KMS-11 (cell line): ENCODE results near the gene FRMD8.

ENCODE experiments used
- H2AFZ ChIP-seq: fragments of 200-600 bp; sonication (generic); 2 replicates; pipeline ENCODE4 v1.6.1; 2016; ENCODE audit warnings: antibody characterized with exemption, mixed run types, low read depth
- H3K27ac ChIP-seq: fragments of 200-600 bp; sonication (generic); 2 replicates; pipeline ENCODE4 v1.6.1; 2016; ENCODE audit warnings: mild to moderate bottlenecking, mixed run types
- H3K27me3 ChIP-seq: fragments of 200-600 bp; sonication (generic); 2 replicates; pipeline ENCODE4 v1.6.1; 2017; ENCODE audit warnings: mild to moderate bottlenecking, low read depth, mixed run types, moderate library complexity; ENCODE audit not compliant: insufficient read depth
- H3K36me3 ChIP-seq: fragments of 200-600 bp; sonication (generic); 2 replicates; pipeline ENCODE4 v1.6.1; 2017; ENCODE audit warnings: mild to moderate bottlenecking, mixed run types; ENCODE audit not compliant: insufficient read depth
- H3K4me1 ChIP-seq: fragments of 200-600 bp; sonication (generic); 2 replicates; pipeline ENCODE4 v1.6.1; 2016; ENCODE audit warnings: mild to moderate bottlenecking, low read depth, mixed run types; ENCODE audit not compliant: poor library complexity, severe bottlenecking
- H3K4me2 ChIP-seq: fragments of 200-600 bp; sonication (generic); 2 replicates; pipeline ENCODE4 v1.7.0; 2016; ENCODE audit warnings: mild to moderate bottlenecking, mixed run types
- H3K4me3 ChIP-seq: fragments of 200-600 bp; sonication (generic); IDR thresholded peaks from 2 replicates; pipeline ENCODE4 v1.6.1; 2017; ENCODE audit warnings: low read depth, low read length, mixed read lengths; ENCODE audit not compliant: insufficient read depth
- H3K79me2 ChIP-seq: fragments of 200-600 bp; sonication (generic); 2 replicates; pipeline ENCODE4 v1.6.1; 2016; ENCODE audit warnings: low read depth, mixed run types; ENCODE audit not compliant: insufficient read depth
- H3K9ac ChIP-seq: fragments of 200-600 bp; sonication (generic); 2 replicates; pipeline ENCODE4 v1.6.1; 2016; ENCODE audit warnings: mild to moderate bottlenecking, mixed run types
- H4K20me1 ChIP-seq: fragments of 200-600 bp; sonication (generic); 2 replicates; pipeline ENCODE4 v1.6.1; 2016; ENCODE audit warnings: mild to moderate bottlenecking, mixed run types; ENCODE audit not compliant: insufficient read depth
- CTCF ChIP-seq: fragments of 200-600 bp; sonication (generic); conservative IDR thresholded peaks from 2 replicates; pipeline ENCODE4 v1.6.1; 2017; ENCODE audit warnings: low read depth, mild to moderate bottlenecking, antibody characterized with exemption, low read length, moderate library complexity, mixed read lengths

Gene FRMD8

GRCh38 chr11:65378928-65379638 lies 7.4 kb upstream of the FRMD8 start:
- Histone ChIP-seq H3K4me2 (no peak overlapping the region), H3K4me1 (peaks cover 27% of the 10 kb centered on the region), H3K79me2 (peaks cover 16% of the 10 kb centered on the region; the same call in 1 of the 2 replicates), H3K36me3 (no peaks in the 10 kb centered on the region), H4K20me1 (no peaks in the 10 kb centered on the region), H3K4me3 (no peak overlapping the region), H3K27ac (no peak overlapping the region), H3K9ac (no peak overlapping the region), H3K27me3 (no peaks in the 10 kb centered on the region), H2AFZ (no peak overlapping the region)
- no peak for TF ChIP-seq CTCF

GRCh38 chr11:65379698-65380459 lies 6.6 kb upstream of the FRMD8 start:
- no peaks in the 10 kb centered on the region for H3K27me3 ChIP-seq
- no peak for TF ChIP-seq CTCF
- H3K4me1 ChIP-seq: peaks cover 35% of the 10 kb centered on the region
- H3K27ac ChIP-seq: no peak overlapping the region; the same call in 1 of the 2 replicates
- no peak overlapping the region; the same call in 1 of the 2 replicates for H3K4me2 ChIP-seq
- H3K9ac ChIP-seq: no peak overlapping the region
- H3K36me3 ChIP-seq: no peaks in the 10 kb centered on the region
- H4K20me1 ChIP-seq: no peaks in the 10 kb centered on the region
- no peak overlapping the region for H2AFZ ChIP-seq
- no peak overlapping the region for H3K4me3 ChIP-seq
- peaks cover 16% of the 10 kb centered on the region; the same call in 1 of the 2 replicates for H3K79me2 ChIP-seq

GRCh38 chr11:65380460-65381119 lies 5.8 kb upstream of the FRMD8 start:
- peak overlapping the region; percentile 79 for H3K4me2 ChIP-seq
- H3K27me3 ChIP-seq: no peaks in the 10 kb centered on the region
- no peak for TF ChIP-seq CTCF
- peaks cover 16% of the 10 kb centered on the region; the same call in 1 of the 2 replicates for H3K79me2 ChIP-seq
- H3K9ac ChIP-seq: no peak overlapping the region; the same call in 1 of the 2 replicates
- no peak overlapping the region for H2AFZ ChIP-seq
- H3K4me3 ChIP-seq: no peak overlapping the region
- H3K4me1 ChIP-seq: peaks cover 42% of the 10 kb centered on the region
- H4K20me1 ChIP-seq: no peaks in the 10 kb centered on the region
- peak overlapping the region; percentile 95; the same call in 1 of the 2 replicates for H3K27ac ChIP-seq
- no peaks in the 10 kb centered on the region for H3K36me3 ChIP-seq

GRCh38 chr11:65381716-65382032 lies 4.8 kb upstream of the FRMD8 start:
- H3K4me1 ChIP-seq: peaks cover 49% of the 10 kb centered on the region
- TF ChIP-seq CTCF: no peak
- peak overlapping the region; percentile 88 for H3K9ac ChIP-seq
- H3K27ac ChIP-seq: peak overlapping the region; percentile 95
- H3K36me3 ChIP-seq: no peaks in the 10 kb centered on the region
- no peaks in the 10 kb centered on the region for H4K20me1 ChIP-seq
- peaks cover 24% of the 10 kb centered on the region for H3K79me2 ChIP-seq
- H2AFZ ChIP-seq: peak overlapping the region; percentile 50
- H3K27me3 ChIP-seq: no peaks in the 10 kb centered on the region
- H3K4me3 ChIP-seq: no peak overlapping the region
- H3K4me2 ChIP-seq: peak overlapping the region; percentile 79
